GM12878 (cell line): ENCODE data around the gene SLC24A3. TPM values are rescaled to one million over a fixed set of nuclear protein-coding genes. Genes with fewer than 3 reads are reported as not detected.

Source experiments
- ATAC-seq: fragments of 200-7000 bp; cut with Tn5 transposase; 3 replicates; pipeline ENCODE4 v1.9.1; 2020; ENCODE audit warnings: mild to moderate bottlenecking, moderate library complexity
- BruUV-seq: library from RNA; stranded (reverse); fragments of 400-500 nt; replicated peaks from 2 replicates; lab custom pipeline; 2021; lab: Mats Ljungman, UMichigan
- CTCF ChIA-PET: fragments of 300-600 bp; sonication (Branson Sonifier 250); formaldehyde crosslinking; extraction: SDS; loops from one replicate; lab custom pipeline; 2021; ENCODE audit warnings: inconsistent platforms; lab: Yijun Ruan, JAX
- POLR2A ChIA-PET: fragments of 350-600 bp; formaldehyde crosslinking; extraction: SDS; loops from one replicate; lab custom pipeline; 2021; ENCODE audit warnings: inconsistent platforms; lab: Charles Lee
- RAD21 ChIA-PET: fragments of 300-600 bp; sonication (Branson Sonifier 250); formaldehyde crosslinking; loops from one replicate; lab custom pipeline; 2023; ENCODE audit warnings: antibody characterized with exemption; ENCODE audit not compliant: unreplicated experiment; lab: Charles Lee
- SMC1A ChIA-PET: fragments of 300-600 bp; sonication (Branson Sonifier 250); formaldehyde crosslinking; loops from one replicate; lab custom pipeline; 2023; ENCODE audit not compliant: unreplicated experiment, uncharacterized antibody; lab: Charles Lee
- DNase-seq: peaks from one replicate; pipeline ENCODE4 v3.0.0-alpha.2; 2011; ENCODE audit warnings: low read depth, low spot score
- FAIRE-seq: peaks from 3 replicates; lab custom pipeline; 2011; peaks lifted over from hg19 to GRCh38; lab: Jason Lieb, UNC
- H2AFZ ChIP-seq: 2 replicates; pipeline ENCODE4 v1.6.0; 2011; ENCODE audit warnings: low read depth, low read length, control low read depth; ENCODE audit not compliant: control insufficient read depth
- H3K27ac ChIP-seq: 2 replicates; pipeline ENCODE4 v1.5.1; 2011; ENCODE audit warnings: control low read depth; ENCODE audit not compliant: control insufficient read depth, insufficient read depth
- H3K27me3 ChIP-seq, 2 experiments: replicated peaks in 1 of 2; 2 replicates each; pipeline versions ENCODE4 v1.6.0 to v1.6.1; 2011; ENCODE audit warnings: low read length in 1 of 2; ENCODE audit not compliant: control insufficient read depth in 2 of 2, insufficient read depth in 2 of 2
- H3K36me3 ChIP-seq, 2 experiments: 2 replicates each; pipeline ENCODE4 v1.5.1; 2011; ENCODE audit warnings: low read length in 1 of 2; ENCODE audit not compliant: control insufficient read depth in 2 of 2, insufficient read depth in 2 of 2
- H3K4me1 ChIP-seq: 2 replicates; pipeline ENCODE4 v1.6.1; 2011; ENCODE audit warnings: mild to moderate bottlenecking, low read length, moderate library complexity, mixed read lengths; ENCODE audit not compliant: control insufficient read depth, insufficient read depth
- H3K4me2 ChIP-seq: 2 replicates; pipeline ENCODE4 v1.6.0; 2011; ENCODE audit warnings: control low read depth; ENCODE audit not compliant: control insufficient read depth, insufficient read depth
- H3K4me3 ChIP-seq: fragments of 200-600 bp; sonication (generic); 2 replicates; pipeline ENCODE4 v1.5.1; 2016
- H3K79me2 ChIP-seq: 2 replicates; pipeline ENCODE4 v1.6.0; 2011; ENCODE audit warnings: low read length; ENCODE audit not compliant: control insufficient read depth, insufficient read depth
- H3K9ac ChIP-seq: 2 replicates; pipeline ENCODE4 v1.8.0; 2011; ENCODE audit warnings: low read length, control low read depth, mixed read lengths; ENCODE audit not compliant: control insufficient read depth, insufficient read depth
- H3K9me3 ChIP-seq: replicated peaks from 3 replicates; pipeline ENCODE4 v1.5.1; 2011; ENCODE audit warnings: mild to moderate bottlenecking, low read length; ENCODE audit not compliant: control insufficient read depth, insufficient read depth
- H4K20me1 ChIP-seq: 2 replicates; pipeline ENCODE4 v1.6.0; 2011; ENCODE audit not compliant: control insufficient read depth, insufficient read depth
- CHD2 ChIP-seq: IDR thresholded peaks from 2 replicates; pipeline ENCODE4 v1.6.1; 2011; ENCODE audit warnings: low read depth, low read length, improper control_type of control experiment, borderline replicate concordance
- CREB1 ChIP-seq: IDR thresholded peaks from 2 replicates; pipeline ENCODE4 v1.6.1; 2012; ENCODE audit warnings: low read depth, mild to moderate bottlenecking, inconsistent platforms
- EED ChIP-seq: sonication (generic); IDR thresholded peaks from 2 replicates; pipeline ENCODE4 v1.6.1; 2016; ENCODE audit warnings: antibody characterized with exemption, low read depth
- IKZF2 ChIP-seq, 2 experiments: fragments of 450-650 bp; IDR thresholded peaks; 2 replicates each; pipeline ENCODE4 v1.6.1; 2017; ENCODE audit warnings: mild to moderate bottlenecking in 2 of 2, moderate library complexity in 2 of 2
- NFIC ChIP-seq: IDR thresholded peaks from 2 replicates; pipeline ENCODE4 v1.6.1; 2012; ENCODE audit warnings: low read depth, mild to moderate bottlenecking, inconsistent platforms, low read length, moderate library complexity
- NFYA ChIP-seq: IDR thresholded peaks from 2 replicates; pipeline ENCODE4 v1.6.1; 2011; ENCODE audit warnings: low read depth, mild to moderate bottlenecking, low read length, improper control_type of control experiment, borderline replicate concordance
- PBX3 ChIP-seq: IDR thresholded peaks from 2 replicates; pipeline ENCODE4 v1.6.1; 2011; ENCODE audit warnings: mild to moderate bottlenecking, low read depth, low read length, moderate library complexity; ENCODE audit not compliant: insufficient replicate concordance
- TCF12 ChIP-seq: IDR thresholded peaks from 2 replicates; pipeline ENCODE4 v1.6.1; 2011; ENCODE audit warnings: low read depth, mild to moderate bottlenecking, low read length
- WGBS: methylation state at CpG from one replicate; pipeline ENCODE4 v1.1.6; 2016; ENCODE audit warnings: low lambda C conversion rate; ENCODE audit not compliant: insufficient replicate concordance, insufficient coverage; ENCODE audit errors: missing lambda C conversion rate; 5-methylcytosine and 5-hydroxymethylcytosine counted together
- in situ Hi-C: fragments of 300-500 bp; cut with MboI; formaldehyde crosslinking; loops from 9 replicates; pipeline ENCODE4 v1.14.3; 2018; ENCODE audit warnings: mixed read lengths
- intact Hi-C: fragments of 100-400 bp; cut with micrococcal nuclease; formaldehyde crosslinking; loops from one replicate; pipeline ENCODE4 v1.14.2; 2022; ENCODE audit not compliant: unreplicated experiment
- polyA plus RNA-seq, 11 experiments: library from polyadenylated mRNA; depleted of rRNA in 4 of 11; unstranded in 6 of 11; stranded (reverse) in 5 of 11; fragments of >200 nt; fragmentation: Nextera tagmentation in 4 of 11; fragmentation: Illumina TruSeq in 1 of 11; extraction: Ambion mirVana in 4 of 11; extraction: Trizol in 1 of 11; gene quantifications; 1 replicate in 1 of 11; 2 replicates in 10 of 11; pipeline versions ENCODE4 v1.2.1 to v1.2.3, GENCODE V29; 2011 to 2016; ENCODE audit warnings: inconsistent platforms in 2 of 11, missing spikeins in 2 of 11, low read depth in 1 of 11
- total RNA-seq, 4 experiments: library from RNA; depleted of rRNA in 3 of 4; stranded (reverse); fragments of >200 nt in 3 of 4; fragmentation: Illumina TruSeq in 1 of 4; extraction: Trizol in 1 of 4; gene quantifications; 2 replicates each; pipeline versions ENCODE4 v1.2.1 to v1.2.3, GENCODE V29; 2013 to 2021

SLC24A3 gene
- total and polyA plus RNA-seq, 10 of the 15 experiments (the other 5 are each of a cell fraction or from before 2014, with no cell fraction given) = 0.04 TPM; not detected in 9

- TF ChIP-seq EED = no peak
Measured at GRCh38 chr20:19652591-19653026, 440.2 kb downstream of the SLC24A3 start (continued).

GRCh38 chr20:19653327-19653726 lies 440.9 kb downstream of the SLC24A3 start:
- no peak overlapping the region for H2AFZ ChIP-seq
- DNase-seq = no peak
- FAIRE-seq = no peak
- no peaks in the 10 kb centered on the region for H3K79me2 ChIP-seq
- RAD21 ChIA-PET = no interaction called here
- ATAC-seq = no peak
- no peaks in the 10 kb centered on the region for H4K20me1 ChIP-seq
- in situ Hi-C loops (no loop called here), intact Hi-C loops (no loop called here)
- H3K27ac ChIP-seq = no peak overlapping the region
- H3K9me3 ChIP-seq = no peaks in the 10 kb centered on the region
- 44% methylated on average over 6 of the region's 6 CpGs for WGBS
- TF ChIP-seq PBX3 (no peak), IKZF2 (IDR thresholded peaks at IDR 0.05) (no peak), CREB1 (no peak), TCF12 (no peak), NFIC (no peak), CHD2 (no peak), NFYA (no peak)
- H3K4me2 ChIP-seq = no peak overlapping the region
- BruUV-seq = no TSS peak
- H3K4me3 ChIP-seq = no peak overlapping the region
- POLR2A ChIA-PET = no interaction called here
- CTCF ChIA-PET = interaction anchor here (1.0 kb wide), 1 partner anchor 25 kb away, joined by 5 read pairs; no protein-coding TSS in a partner anchor
- no peaks in the 10 kb centered on the region for H3K27me3 ChIP-seq
- SMC1A ChIA-PET = no interaction called here
- H3K4me1 ChIP-seq = peaks cover 5% of the 10 kb centered on the region; the same call in 1 of the 2 replicates
- no peak overlapping the region for H3K9ac ChIP-seq
- no peaks in the 10 kb centered on the region for H3K36me3 ChIP-seq
